ENCODE measurements around the gene LYG2.
"Not testable (repeated sequence)": the region's sequence is repeated elsewhere in the genome, so short reads cannot be mapped to it uniquely, and the experiment has no call there.

The LYG2 gene

GRCh38 chr2:99200076-99200800 lies 55.2 kb downstream of the LYG2 start:
- DNase-seq = no peak

GRCh38 chr2:99198103-99198841 lies 57.2 kb downstream of the LYG2 start:
- DNase-seq = no peak

GRCh38 chr2:99192364-99192763 lies 63.1 kb downstream of the LYG2 start:
- DNase-seq = not testable (repeated sequence)

Measured in activated CD8-positive, alpha-beta memory T cell treated with anti-CD3 and anti-CD28 coated beads, Interleukin-2, amount 50 U/mL, for 4 hours (primary cell).